Astrocyte (in vitro differentiated cells and primary cell): ENCODE results near the gene AP1B1. TPM values are rescaled to one million over a fixed set of nuclear protein-coding genes. Genes with fewer than 3 reads are reported as not detected.

ENCODE experiments used
- DNase-seq: peaks from one replicate; pipeline ENCODE4 v3.0.0-alpha.2; 2010; ENCODE audit warnings: low read depth
- FAIRE-seq: peaks from 2 replicates; lab custom pipeline; 2011; peaks lifted over from hg19 to GRCh38; lab: Jason Lieb, UNC
- H2AFZ ChIP-seq: 2 replicates; pipeline ENCODE4 v1.6.0; 2012; ENCODE audit warnings: low read depth, low read length, inconsistent platforms
- H3K27ac ChIP-seq: 2 replicates; pipeline ENCODE4 v1.5.1; 2011; ENCODE audit warnings: low read depth, low read length, inconsistent platforms
- H3K27me3 ChIP-seq: 2 replicates; pipeline ENCODE4 v1.6.0; 2011; ENCODE audit warnings: low read length, inconsistent platforms; ENCODE audit not compliant: insufficient read depth
- H3K36me3 ChIP-seq: 2 replicates; pipeline ENCODE4 v1.5.1; 2011; ENCODE audit warnings: low read length, inconsistent platforms; ENCODE audit not compliant: insufficient read depth
- H3K4me1 ChIP-seq: 2 replicates; pipeline ENCODE4 v1.5.1; 2011; ENCODE audit warnings: low read length, inconsistent platforms; ENCODE audit not compliant: insufficient read depth
- H3K4me2 ChIP-seq: 2 replicates; pipeline ENCODE4 v1.6.0; 2012; ENCODE audit warnings: low read length, inconsistent platforms
- H3K4me3 ChIP-seq: 2 replicates; pipeline ENCODE4 v1.5.1; 2011; ENCODE audit warnings: low read depth, mild to moderate bottlenecking, low read length, inconsistent platforms; ENCODE audit not compliant: insufficient read depth
- H3K79me2 ChIP-seq: 2 replicates; pipeline ENCODE4 v1.6.0; 2012; ENCODE audit warnings: mild to moderate bottlenecking, low read length, inconsistent platforms; ENCODE audit not compliant: insufficient read depth
- H3K9ac ChIP-seq: 2 replicates; pipeline ENCODE4 v1.6.0; 2012; ENCODE audit warnings: mild to moderate bottlenecking, low read length, inconsistent platforms
- H3K9me3 ChIP-seq: 2 replicates; pipeline ENCODE4 v1.5.1; 2012; ENCODE audit warnings: low read depth, mild to moderate bottlenecking, low read length, inconsistent platforms; ENCODE audit not compliant: insufficient read depth
- H4K20me1 ChIP-seq: 2 replicates; pipeline ENCODE4 v1.6.0; 2012; ENCODE audit warnings: low read length, inconsistent platforms; ENCODE audit not compliant: insufficient read depth
- H3K27ac Mint-ChIP-seq: one replicate; pipeline ENCODE4 v1.8.0; 2021; ENCODE audit warnings: mild to moderate bottlenecking, mixed read lengths; ENCODE audit not compliant: unreplicated experiment
- H3K27me3 Mint-ChIP-seq: one replicate; pipeline ENCODE4 v1.8.0; 2021; ENCODE audit warnings: low read depth, mixed read lengths; ENCODE audit not compliant: unreplicated experiment
- H3K36me3 Mint-ChIP-seq: one replicate; pipeline ENCODE4 v1.8.0; 2021; ENCODE audit warnings: low read depth, mixed read lengths; ENCODE audit not compliant: unreplicated experiment
- H3K4me1 Mint-ChIP-seq: one replicate; pipeline ENCODE4 v1.8.0; 2021; ENCODE audit warnings: low read depth, mixed read lengths; ENCODE audit not compliant: unreplicated experiment
- H3K4me3 Mint-ChIP-seq: one replicate; pipeline ENCODE4 v1.8.0; 2021; ENCODE audit warnings: mild to moderate bottlenecking, moderate library complexity, mixed read lengths; ENCODE audit not compliant: unreplicated experiment
- H3K9me3 Mint-ChIP-seq: one replicate; pipeline ENCODE4 v1.8.0; 2021; ENCODE audit warnings: mild to moderate bottlenecking, mixed read lengths; ENCODE audit not compliant: unreplicated experiment
- EZH2 ChIP-seq: IDR thresholded peaks from 2 replicates; pipeline ENCODE4 v1.6.1; 2012; ENCODE audit warnings: mild to moderate bottlenecking, low read length, inconsistent platforms; ENCODE audit not compliant: insufficient read depth
- total RNA-seq: library from RNA; stranded (reverse); gene quantifications from 2 replicates; pipeline ENCODE4 v1.2.1, GENCODE V29; 2021
- TF ChIP-seq, protein P1 (sequence below): IDR thresholded peaks from 2 replicates; pipeline ENCODE4 v1.5.1; 2011; ENCODE audit warnings: low read depth, mild to moderate bottlenecking, inconsistent platforms, low read length, moderate library complexity; ENCODE audit not compliant: insufficient read depth

The AP1B1 gene
- total RNA-seq, 1 donor from 2014 or later: 69.5 TPM

DNA sequence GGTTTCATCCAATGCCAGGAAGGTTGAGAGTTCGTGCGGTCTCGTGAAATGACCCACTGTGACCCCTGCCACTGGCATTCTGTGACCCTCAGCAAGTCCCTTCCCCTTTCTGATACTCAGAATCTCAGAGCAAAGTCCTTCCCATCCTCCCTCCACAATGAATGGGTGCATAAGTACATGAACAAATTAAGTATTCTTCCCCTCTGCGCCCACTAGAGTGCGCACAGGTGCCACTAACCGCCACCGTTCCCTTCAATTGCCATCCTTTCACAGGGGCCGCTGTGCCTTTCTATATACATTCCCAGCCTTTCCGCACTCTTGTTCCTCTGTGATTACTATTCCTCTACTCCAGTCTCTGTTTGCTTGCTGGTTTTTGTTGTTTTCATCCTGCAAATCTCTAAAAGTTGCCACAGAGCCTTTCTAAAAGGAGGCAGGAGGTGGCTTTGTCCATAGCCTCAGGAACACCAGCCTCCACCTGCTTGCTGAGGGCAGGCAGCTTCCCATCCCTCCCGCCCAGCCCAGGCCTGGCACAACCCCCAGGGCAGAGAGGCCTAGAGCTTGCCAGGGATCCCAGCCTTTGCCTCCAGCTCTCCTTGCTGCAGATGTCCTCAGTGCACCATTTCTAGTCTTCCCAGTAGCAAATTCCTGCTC lies 6.7 kb upstream of the AP1B1 start:
- no peak overlapping the region for H3K4me2 ChIP-seq
- no peaks in the 10 kb centered on the region for H3K36me3 Mint-ChIP-seq
- H4K20me1 ChIP-seq: no peaks in the 10 kb centered on the region
- H3K4me1 ChIP-seq: no peaks in the 10 kb centered on the region
- H3K27ac ChIP-seq: no peak overlapping the region
- FAIRE-seq (no peak), DNase-seq (peak; percentile 41)
- peaks cover 5% of the 10 kb centered on the region for H3K27me3 ChIP-seq
- peaks cover 6% of the 10 kb centered on the region for H3K4me1 Mint-ChIP-seq
- TF ChIP-seq, protein P1, sequence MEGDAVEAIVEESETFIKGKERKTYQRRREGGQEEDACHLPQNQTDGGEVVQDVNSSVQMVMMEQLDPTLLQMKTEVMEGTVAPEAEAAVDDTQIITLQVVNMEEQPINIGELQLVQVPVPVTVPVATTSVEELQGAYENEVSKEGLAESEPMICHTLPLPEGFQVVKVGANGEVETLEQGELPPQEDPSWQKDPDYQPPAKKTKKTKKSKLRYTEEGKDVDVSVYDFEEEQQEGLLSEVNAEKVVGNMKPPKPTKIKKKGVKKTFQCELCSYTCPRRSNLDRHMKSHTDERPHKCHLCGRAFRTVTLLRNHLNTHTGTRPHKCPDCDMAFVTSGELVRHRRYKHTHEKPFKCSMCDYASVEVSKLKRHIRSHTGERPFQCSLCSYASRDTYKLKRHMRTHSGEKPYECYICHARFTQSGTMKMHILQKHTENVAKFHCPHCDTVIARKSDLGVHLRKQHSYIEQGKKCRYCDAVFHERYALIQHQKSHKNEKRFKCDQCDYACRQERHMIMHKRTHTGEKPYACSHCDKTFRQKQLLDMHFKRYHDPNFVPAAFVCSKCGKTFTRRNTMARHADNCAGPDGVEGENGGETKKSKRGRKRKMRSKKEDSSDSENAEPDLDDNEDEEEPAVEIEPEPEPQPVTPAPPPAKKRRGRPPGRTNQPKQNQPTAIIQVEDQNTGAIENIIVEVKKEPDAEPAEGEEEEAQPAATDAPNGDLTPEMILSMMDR: peak; percentile 78
- TF ChIP-seq EZH2: no peak
- no peak overlapping the region for H3K9ac ChIP-seq
- no peak overlapping the region for H2AFZ ChIP-seq
- H3K4me3 ChIP-seq: no peak overlapping the region
- H3K79me2 ChIP-seq: no peaks in the 10 kb centered on the region
- H3K36me3 ChIP-seq: no peaks in the 10 kb centered on the region
- H3K27ac Mint-ChIP-seq: no peak overlapping the region
- no peak overlapping the region for H3K4me3 Mint-ChIP-seq
- H3K9me3 ChIP-seq: no peaks in the 10 kb centered on the region
- H3K9me3 Mint-ChIP-seq: no peaks in the 10 kb centered on the region
- peaks cover 10% of the 10 kb centered on the region for H3K27me3 Mint-ChIP-seq

DNA sequence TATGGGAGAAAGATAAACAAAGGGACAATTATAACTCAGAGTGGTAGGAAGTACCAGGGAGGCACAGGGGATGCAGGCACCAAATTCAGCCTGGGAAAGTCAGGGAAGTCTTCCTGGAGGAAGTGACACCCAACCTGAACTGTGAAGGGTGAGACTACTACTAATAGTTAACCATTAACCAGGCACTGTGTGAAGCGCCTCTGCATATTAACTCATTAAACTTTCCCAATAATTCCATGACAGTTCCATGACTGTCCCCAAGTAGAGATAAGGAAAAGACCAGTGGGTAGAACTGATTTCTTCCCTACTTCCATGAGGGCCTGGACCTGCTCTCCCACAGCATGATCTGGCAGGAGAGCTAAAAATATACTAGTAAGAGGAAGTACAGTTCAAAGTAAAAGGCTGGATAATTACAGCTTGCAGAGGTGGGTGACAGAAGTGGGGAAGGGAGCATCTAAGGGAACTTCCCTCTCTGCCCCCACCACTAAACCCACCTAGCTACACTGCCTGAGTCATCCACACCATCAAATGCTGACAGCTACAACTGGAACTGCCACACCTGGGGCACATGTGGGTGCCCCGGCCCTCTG lies 4.7 kb upstream of the AP1B1 start:
- no peak overlapping the region for H3K4me3 ChIP-seq
- H3K27ac ChIP-seq: no peak overlapping the region
- H3K36me3 ChIP-seq: no peaks in the 10 kb centered on the region
- H3K4me1 ChIP-seq: peaks cover 6% of the 10 kb centered on the region
- H3K4me2 ChIP-seq: no peak overlapping the region
- no peak for TF ChIP-seq EZH2
- TF ChIP-seq, protein P1: no peak
- no peaks in the 10 kb centered on the region for H3K9me3 ChIP-seq
- Mint-ChIP-seq H3K36me3 (no peaks in the 10 kb centered on the region), H3K9me3 (no peaks in the 10 kb centered on the region), H3K4me3 (no peak overlapping the region), H3K4me1 (peaks cover 6% of the 10 kb centered on the region), H3K27me3 (peaks cover 7% of the 10 kb centered on the region), H3K27ac (no peak overlapping the region)
- H2AFZ ChIP-seq: no peak overlapping the region
- DNase-seq: no peak
- peaks cover 5% of the 10 kb centered on the region for H3K27me3 ChIP-seq
- FAIRE-seq: no peak
- H3K79me2 ChIP-seq: peaks cover under 1% of the 10 kb centered on the region
- H4K20me1 ChIP-seq: no peaks in the 10 kb centered on the region
- no peak overlapping the region for H3K9ac ChIP-seq

DNA sequence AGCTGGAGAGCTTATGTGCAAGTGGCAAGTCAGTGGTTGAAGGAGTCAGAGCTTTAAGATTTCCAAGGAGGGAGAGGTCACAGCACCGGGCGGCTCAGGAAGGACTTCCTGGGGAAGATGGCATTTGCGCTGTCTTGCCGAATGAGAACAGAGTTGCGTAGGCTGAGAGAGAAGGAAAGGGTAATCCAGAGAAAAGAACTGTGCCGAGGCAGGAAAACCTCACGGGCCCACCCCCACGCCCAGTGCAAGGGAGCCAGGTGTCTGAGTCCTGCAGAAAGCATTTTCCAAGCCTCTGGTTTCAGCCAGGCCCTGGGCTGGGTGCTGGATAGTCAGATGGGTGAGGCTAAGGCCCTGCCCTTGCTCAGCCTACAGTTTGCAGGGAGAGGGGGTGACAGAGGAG lies 3.2 kb upstream of the AP1B1 start:
- Histone ChIP-seq H3K4me1 (peaks cover 13% of the 10 kb centered on the region), H3K36me3 (peaks cover 3% of the 10 kb centered on the region), H3K27me3 (no peaks in the 10 kb centered on the region), H2AFZ (no peak overlapping the region), H3K79me2 (peaks cover 16% of the 10 kb centered on the region), H3K4me3 (no peak overlapping the region), H3K4me2 (no peak overlapping the region), H3K9ac (no peak overlapping the region), H3K9me3 (no peaks in the 10 kb centered on the region), H4K20me1 (peaks cover 5% of the 10 kb centered on the region), H3K27ac (no peak overlapping the region)
- peak overlapping the region; percentile 50 for H3K27ac Mint-ChIP-seq
- peaks cover 8% of the 10 kb centered on the region for H3K4me1 Mint-ChIP-seq
- FAIRE-seq: no peak
- H3K27me3 Mint-ChIP-seq: peaks cover 2% of the 10 kb centered on the region
- no peaks in the 10 kb centered on the region for H3K36me3 Mint-ChIP-seq
- DNase-seq: no peak
- no peak overlapping the region for H3K4me3 Mint-ChIP-seq
- no peak for TF ChIP-seq EZH2
- no peaks in the 10 kb centered on the region for H3K9me3 Mint-ChIP-seq
